Measurements from ENCODE around the gene SCYGR1. TPM values are rescaled to one million over a fixed set of nuclear protein-coding genes. Genes with fewer than 3 reads are reported as not detected.

SCYGR1 gene
- total RNA-seq, 1 experiment from 2014 or later, result not detected

GRCh38 chr2:227423656-227424499 is 36.1 kb upstream of the SCYGR1 start:
- H3K27me3 ChIP-seq (ENCODE audit: control insufficient read depth, insufficient read depth, low read length), result no peaks in the 10 kb centered on the region
- no peaks in the 10 kb centered on the region for H3K36me3 ChIP-seq (ENCODE audit: control insufficient read depth, insufficient read depth, low read length)
- intact Hi-C loops (cut with micrococcal nuclease; ENCODE audit: unreplicated experiment), result no loop called here
- ATAC-seq, result no peak
- ChIA-PET POLR2A (no interaction called here), CTCF (no interaction called here)
- H3K4me1 ChIP-seq (ENCODE audit: control insufficient read depth, insufficient read depth, low read length), result no peaks in the 10 kb centered on the region
- no peak overlapping the region for H3K27ac ChIP-seq (ENCODE audit: low read length)
- no TSS peak for BruUV-seq (replicated peaks)
- H3K9me3 ChIP-seq (ENCODE audit: control insufficient read depth, insufficient read depth, low read depth, low read length), result no peaks in the 10 kb centered on the region
- no peak for TF ChIP-seq CTCF (IDR thresholded peaks at IDR 0.05)
- no peak for TF ChIP-seq SIN3A (IDR thresholded peaks at IDR 0.05; ENCODE audit: borderline replicate concordance, insufficient read depth, low read depth, low read length)
- TF ChIP-seq POLR2AphosphoS5 (IDR thresholded peaks at IDR 0.05; ENCODE audit: low read depth, low read length), result no peak
- no peak for TF ChIP-seq TCF7L2 (IDR thresholded peaks at IDR 0.05; ENCODE audit: low read depth, low read length)
- no peak for TF ChIP-seq REST (IDR thresholded peaks at IDR 0.05; ENCODE audit: insufficient read depth in 1 of 2, low read depth in 2 of 2, low read length in 1 of 2)
- no peak for DNase-seq (ENCODE audit: low read depth, low spot score)
- H3K4me3 ChIP-seq (ENCODE audit: low read depth in 2 of 2, low read length in 2 of 2), result no peak overlapping the region
- in situ Hi-C loops (cut with HindIII; ENCODE audit: low pct_unique_long_range_greater_than_20kb, low sequenced_read_pairs), result no loop called here

- in situ Hi-C loops (cut with HindIII; ENCODE audit: low pct_unique_long_range_greater_than_20kb, low sequenced_read_pairs), result no loop called here
- ChIA-PET CTCF (no interaction called here), POLR2A (no interaction called here)
- H3K4me3 ChIP-seq (ENCODE audit: low read depth in 2 of 2, low read length in 2 of 2), result no peak overlapping the region
- no peaks in the 10 kb centered on the region for H3K36me3 ChIP-seq (ENCODE audit: control insufficient read depth, insufficient read depth, low read length)
- TF ChIP-seq TCF7L2 (IDR thresholded peaks at IDR 0.05; ENCODE audit: low read depth, low read length), result no peak
- no peak for DNase-seq (ENCODE audit: low read depth, low spot score)
- H3K4me1 ChIP-seq (ENCODE audit: control insufficient read depth, insufficient read depth, low read length), result no peaks in the 10 kb centered on the region
- H3K9me3 ChIP-seq (ENCODE audit: control insufficient read depth, insufficient read depth, low read depth, low read length), result no peaks in the 10 kb centered on the region
- intact Hi-C loops (cut with micrococcal nuclease; ENCODE audit: unreplicated experiment), result no loop called here
- ATAC-seq, result no peak
- no peak overlapping the region for H3K27ac ChIP-seq (ENCODE audit: low read length)
- BruUV-seq (replicated peaks), result no TSS peak
- H3K27me3 ChIP-seq (ENCODE audit: control insufficient read depth, insufficient read depth, low read length), result no peaks in the 10 kb centered on the region
These were observed 32.6 kb upstream of the SCYGR1 start for GRCh38 chr2:227420087-227421052.
